ENCODE results near the gene GPALPP1.

The GPALPP1 gene

DNA sequence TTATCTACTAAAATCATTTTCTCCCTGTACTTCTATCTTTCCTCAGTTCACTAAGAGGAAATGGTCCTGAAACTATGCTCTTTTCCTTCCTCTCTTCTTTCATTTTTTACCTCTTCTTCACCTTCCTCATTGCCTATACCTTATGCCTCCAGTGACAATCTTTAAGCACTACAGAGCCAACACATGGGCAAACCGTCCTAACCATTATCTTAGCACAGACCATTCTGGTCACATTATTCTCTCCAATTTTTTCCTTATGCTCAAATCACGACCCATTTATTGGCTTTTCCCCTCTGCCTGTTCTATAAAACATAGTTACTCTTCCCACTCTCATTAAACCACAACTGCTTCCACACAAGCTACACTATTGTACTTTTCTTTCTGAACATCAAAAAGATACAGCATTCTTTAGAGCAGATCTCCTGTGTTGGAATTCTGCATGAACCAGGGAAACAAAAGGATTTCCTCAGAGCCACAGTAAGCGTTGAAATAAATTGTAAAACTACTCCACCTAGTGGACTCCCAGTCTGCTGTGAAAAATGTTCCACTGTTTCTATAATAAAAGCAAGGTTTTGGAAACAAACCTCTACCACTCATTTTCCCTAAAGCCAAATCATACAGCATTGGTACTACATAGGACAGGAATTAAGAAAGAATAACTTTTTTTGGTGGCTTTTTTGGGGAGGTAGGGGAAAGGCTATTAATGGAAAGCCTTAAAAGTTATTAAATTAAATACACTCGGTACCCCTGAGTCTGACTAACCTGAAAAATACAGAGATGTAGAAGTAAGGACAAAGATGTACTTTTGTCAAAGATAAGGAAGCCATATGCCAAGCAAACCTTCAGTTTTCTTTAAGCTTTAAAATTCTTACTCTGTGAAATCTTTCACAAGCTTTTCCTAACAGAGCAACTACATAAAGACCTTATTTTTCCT is 19.5 kb upstream of the GPALPP1 start:
- TF ChIP-seq, protein P1, sequence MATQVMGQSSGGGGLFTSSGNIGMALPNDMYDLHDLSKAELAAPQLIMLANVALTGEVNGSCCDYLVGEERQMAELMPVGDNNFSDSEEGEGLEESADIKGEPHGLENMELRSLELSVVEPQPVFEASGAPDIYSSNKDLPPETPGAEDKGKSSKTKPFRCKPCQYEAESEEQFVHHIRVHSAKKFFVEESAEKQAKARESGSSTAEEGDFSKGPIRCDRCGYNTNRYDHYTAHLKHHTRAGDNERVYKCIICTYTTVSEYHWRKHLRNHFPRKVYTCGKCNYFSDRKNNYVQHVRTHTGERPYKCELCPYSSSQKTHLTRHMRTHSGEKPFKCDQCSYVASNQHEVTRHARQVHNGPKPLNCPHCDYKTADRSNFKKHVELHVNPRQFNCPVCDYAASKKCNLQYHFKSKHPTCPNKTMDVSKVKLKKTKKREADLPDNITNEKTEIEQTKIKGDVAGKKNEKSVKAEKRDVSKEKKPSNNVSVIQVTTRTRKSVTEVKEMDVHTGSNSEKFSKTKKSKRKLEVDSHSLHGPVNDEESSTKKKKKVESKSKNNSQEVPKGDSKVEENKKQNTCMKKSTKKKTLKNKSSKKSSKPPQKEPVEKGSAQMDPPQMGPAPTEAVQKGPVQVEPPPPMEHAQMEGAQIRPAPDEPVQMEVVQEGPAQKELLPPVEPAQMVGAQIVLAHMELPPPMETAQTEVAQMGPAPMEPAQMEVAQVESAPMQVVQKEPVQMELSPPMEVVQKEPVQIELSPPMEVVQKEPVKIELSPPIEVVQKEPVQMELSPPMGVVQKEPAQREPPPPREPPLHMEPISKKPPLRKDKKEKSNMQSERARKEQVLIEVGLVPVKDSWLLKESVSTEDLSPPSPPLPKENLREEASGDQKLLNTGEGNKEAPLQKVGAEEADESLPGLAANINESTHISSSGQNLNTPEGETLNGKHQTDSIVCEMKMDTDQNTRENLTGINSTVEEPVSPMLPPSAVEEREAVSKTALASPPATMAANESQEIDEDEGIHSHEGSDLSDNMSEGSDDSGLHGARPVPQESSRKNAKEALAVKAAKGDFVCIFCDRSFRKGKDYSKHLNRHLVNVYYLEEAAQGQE (IDR thresholded peaks at IDR 0.05; ENCODE audit: insufficient read depth in 1 of 2, low read depth in 2 of 2, low read length in 2 of 2): no peak
- no peak for TF ChIP-seq FOXP2 (optimal IDR thresholded peaks at IDR 0.05; ENCODE audit: borderline replicate concordance, extremely low read depth, extremely low read length, insufficient read depth)
- TF ChIP-seq POLR2AphosphoS5 (IDR thresholded peaks at IDR 0.05; ENCODE audit: low read depth, low read length): no peak
- no peak for TF ChIP-seq SIN3A (IDR thresholded peaks at IDR 0.05; ENCODE audit: borderline replicate concordance, insufficient read depth, low read length)
- TF ChIP-seq TAF1 (IDR thresholded peaks at IDR 0.05; ENCODE audit: borderline replicate concordance, insufficient read depth, low read length): no peak

DNA sequence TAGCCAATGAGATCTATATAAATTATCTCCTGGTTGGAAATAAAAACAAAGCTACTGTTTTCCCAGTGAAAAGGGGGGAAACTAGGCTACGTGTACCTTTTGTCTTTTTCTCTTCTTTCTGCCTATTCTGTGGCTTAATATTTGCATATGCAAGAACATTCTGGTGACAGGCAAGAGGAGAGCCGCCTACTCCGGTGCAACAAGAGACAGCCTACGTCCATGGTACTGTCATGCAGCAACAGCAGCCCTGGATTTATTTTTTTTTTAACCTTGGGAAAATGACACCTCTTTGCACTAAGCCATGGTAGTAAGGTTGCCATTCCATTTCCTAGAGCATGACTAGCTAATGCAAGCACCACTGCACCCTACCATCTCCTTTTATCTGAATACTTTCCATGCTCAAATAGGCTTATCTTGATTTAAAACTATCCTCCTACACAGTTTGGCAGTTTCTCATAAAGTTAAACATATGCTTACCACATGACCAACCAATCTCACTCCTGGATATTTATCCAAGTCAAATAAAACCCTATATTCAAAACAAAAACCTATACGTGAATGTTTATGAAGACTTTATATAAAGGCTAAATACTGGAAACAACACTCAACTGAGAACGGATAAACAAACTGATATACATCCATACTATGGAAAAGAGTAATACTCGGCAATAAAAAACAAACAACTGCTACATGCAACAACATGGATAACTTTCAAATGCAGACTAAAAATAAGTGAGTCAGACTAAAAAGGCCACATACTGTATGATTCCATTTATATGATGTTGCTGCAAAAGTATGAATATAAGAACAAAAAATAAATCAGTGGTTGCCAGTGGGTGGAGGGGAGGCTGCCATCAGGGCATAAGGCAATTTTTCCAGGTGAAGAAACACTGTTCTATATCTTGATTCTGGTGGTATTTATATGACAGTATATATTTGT is 17.4 kb upstream of the GPALPP1 start:
- TF ChIP-seq SIN3A (IDR thresholded peaks at IDR 0.05; ENCODE audit: borderline replicate concordance, insufficient read depth, low read length) (no peak), POLR2AphosphoS5 (IDR thresholded peaks at IDR 0.05; ENCODE audit: low read depth, low read length) (no peak), FOXP2 (optimal IDR thresholded peaks at IDR 0.05; ENCODE audit: borderline replicate concordance, extremely low read depth, extremely low read length, insufficient read depth) (no peak), TAF1 (IDR thresholded peaks at IDR 0.05; ENCODE audit: borderline replicate concordance, insufficient read depth, low read length) (no peak)
- TF ChIP-seq, protein P1 (IDR thresholded peaks at IDR 0.05; ENCODE audit: insufficient read depth in 1 of 2, low read depth in 2 of 2, low read length in 2 of 2): no peak

DNA sequence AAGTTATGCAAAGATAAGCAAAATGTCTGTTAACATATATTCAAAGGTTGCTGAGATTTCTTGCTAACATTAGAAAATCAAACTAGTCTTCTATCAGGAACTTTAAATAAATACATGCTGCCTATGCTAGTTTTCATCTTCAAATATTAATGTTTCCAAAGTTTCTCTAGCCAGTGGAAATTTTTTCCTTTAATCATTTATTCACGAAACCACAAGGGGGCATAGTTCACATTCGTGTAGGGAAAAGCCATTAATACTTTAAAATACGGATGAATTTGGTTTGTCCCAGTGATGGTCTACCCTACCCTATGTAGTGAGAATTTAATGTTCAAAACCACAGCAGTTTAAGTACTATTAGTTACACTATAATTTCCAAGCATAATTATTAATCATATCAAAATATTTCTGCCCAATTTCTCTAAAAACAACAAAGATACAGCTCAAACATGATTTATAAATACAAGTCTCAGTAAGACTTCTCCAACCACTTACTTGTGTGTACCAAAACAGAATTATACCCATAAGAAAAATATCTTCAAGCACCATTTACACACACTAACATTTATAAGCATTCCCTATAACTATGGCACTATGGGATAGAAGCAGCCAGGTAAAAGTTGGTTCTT is 16.3 kb upstream of the GPALPP1 start:
- TF ChIP-seq TAF1 (IDR thresholded peaks at IDR 0.05; ENCODE audit: borderline replicate concordance, insufficient read depth, low read length): no peak

DNA sequence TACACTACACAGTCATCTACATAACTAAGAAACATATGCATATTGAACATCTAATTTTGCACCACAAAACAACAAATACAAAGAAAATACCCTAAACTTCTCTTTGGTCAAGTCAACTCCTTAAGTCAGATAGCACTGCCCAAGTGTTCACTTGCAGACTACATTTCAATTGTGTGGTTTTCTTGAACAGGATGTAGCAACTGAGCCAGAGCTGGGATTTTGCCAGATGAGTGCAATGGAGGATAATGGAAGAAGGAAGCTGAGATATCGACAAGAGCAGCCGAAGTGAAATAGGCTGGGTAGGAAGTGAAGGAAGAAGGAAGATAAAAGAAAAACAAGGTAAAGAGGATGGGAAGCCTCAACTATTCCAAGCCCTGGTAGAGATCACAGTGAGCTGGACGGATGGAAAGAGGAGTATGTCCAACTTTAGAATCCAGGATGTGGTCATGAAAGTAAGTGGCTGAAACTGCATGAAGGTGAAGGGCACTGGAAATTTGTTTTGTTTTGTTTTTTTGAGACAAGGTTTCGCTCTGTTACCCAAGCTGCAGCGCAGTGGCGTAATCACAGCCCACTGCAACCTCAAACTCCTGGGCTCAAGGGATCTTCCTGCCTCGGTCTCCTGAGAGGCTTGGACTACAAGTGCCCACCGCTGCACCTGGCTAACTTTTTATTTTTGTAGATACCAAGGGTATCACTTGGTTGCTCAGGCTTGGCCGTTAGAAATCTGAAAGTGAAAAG is 15.1 kb upstream of the GPALPP1 start:
- TF ChIP-seq, protein P1 (IDR thresholded peaks at IDR 0.05; ENCODE audit: insufficient read depth in 1 of 2, low read depth in 2 of 2, low read length in 2 of 2): no peak
- no peak for TF ChIP-seq POLR2AphosphoS5 (IDR thresholded peaks at IDR 0.05; ENCODE audit: low read depth, low read length)
- TF ChIP-seq FOXP2 (optimal IDR thresholded peaks at IDR 0.05; ENCODE audit: borderline replicate concordance, extremely low read depth, extremely low read length, insufficient read depth): no peak
- no peak for TF ChIP-seq SIN3A (IDR thresholded peaks at IDR 0.05; ENCODE audit: borderline replicate concordance, insufficient read depth, low read length)
- TF ChIP-seq TAF1 (IDR thresholded peaks at IDR 0.05; ENCODE audit: borderline replicate concordance, insufficient read depth, low read length): no peak
